GM13977 (cell line): ENCODE results near the gene KCNMB4.

Source experiments
- DNase-seq: peaks from one replicate; pipeline ENCODE4 v3.0.0; 2012; ENCODE audit warnings: low spot score
- in situ Hi-C: fragments of 300-500 bp; cut with MboI; formaldehyde crosslinking; loops from one replicate; pipeline ENCODE4 v1.12.0; 2022; ENCODE audit warnings: low sequenced_read_pairs, low pct_unique_long_range_greater_than_20kb, mixed read lengths, inconsistent platforms; ENCODE audit not compliant: unreplicated experiment
- TF ChIP-seq, protein P1 (sequence below): IDR thresholded peaks from 2 replicates; pipeline ENCODE4 v1.5.1; 2012; ENCODE audit warnings: mild to moderate bottlenecking, control low read depth; ENCODE audit not compliant: insufficient read depth; ENCODE audit errors: extremely low read depth, missing control alignments

KCNMB4 gene

DNA sequence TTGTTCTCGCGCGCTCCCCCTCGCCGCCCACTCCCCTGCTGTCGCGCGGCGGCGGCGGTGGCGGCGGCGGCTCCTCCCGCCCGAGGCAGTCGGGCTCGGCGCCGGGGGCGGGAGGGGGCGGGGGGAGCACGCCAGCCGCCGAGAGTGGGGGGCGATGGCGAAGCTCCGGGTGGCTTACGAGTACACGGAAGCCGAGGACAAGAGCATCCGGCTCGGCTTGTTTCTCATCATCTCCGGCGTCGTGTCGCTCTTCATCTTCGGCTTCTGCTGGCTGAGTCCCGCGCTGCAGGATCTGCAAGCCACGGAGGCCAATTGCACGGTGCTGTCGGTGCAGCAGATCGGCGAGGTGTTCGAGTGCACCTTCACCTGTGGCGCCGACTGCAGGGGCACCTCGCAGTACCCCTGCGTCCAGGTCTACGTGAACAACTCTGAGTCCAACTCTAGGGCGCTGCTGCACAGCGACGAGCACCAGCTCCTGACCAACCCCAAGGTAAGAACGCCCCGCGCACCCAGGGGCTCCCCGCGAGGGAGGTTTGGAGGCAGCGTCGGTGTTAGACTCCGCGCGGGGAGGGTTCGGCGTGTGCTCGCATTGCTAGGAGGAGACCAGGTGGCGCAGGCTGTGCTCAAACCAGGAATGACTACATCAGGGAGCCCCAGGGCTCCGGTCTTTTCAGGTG, 629 bp downstream of the KCNMB4 start:
- DNase-seq = peak; percentile 65
- in situ Hi-C loops = no loop called here
- TF ChIP-seq, protein P1, sequence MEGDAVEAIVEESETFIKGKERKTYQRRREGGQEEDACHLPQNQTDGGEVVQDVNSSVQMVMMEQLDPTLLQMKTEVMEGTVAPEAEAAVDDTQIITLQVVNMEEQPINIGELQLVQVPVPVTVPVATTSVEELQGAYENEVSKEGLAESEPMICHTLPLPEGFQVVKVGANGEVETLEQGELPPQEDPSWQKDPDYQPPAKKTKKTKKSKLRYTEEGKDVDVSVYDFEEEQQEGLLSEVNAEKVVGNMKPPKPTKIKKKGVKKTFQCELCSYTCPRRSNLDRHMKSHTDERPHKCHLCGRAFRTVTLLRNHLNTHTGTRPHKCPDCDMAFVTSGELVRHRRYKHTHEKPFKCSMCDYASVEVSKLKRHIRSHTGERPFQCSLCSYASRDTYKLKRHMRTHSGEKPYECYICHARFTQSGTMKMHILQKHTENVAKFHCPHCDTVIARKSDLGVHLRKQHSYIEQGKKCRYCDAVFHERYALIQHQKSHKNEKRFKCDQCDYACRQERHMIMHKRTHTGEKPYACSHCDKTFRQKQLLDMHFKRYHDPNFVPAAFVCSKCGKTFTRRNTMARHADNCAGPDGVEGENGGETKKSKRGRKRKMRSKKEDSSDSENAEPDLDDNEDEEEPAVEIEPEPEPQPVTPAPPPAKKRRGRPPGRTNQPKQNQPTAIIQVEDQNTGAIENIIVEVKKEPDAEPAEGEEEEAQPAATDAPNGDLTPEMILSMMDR = no peak

DNA sequence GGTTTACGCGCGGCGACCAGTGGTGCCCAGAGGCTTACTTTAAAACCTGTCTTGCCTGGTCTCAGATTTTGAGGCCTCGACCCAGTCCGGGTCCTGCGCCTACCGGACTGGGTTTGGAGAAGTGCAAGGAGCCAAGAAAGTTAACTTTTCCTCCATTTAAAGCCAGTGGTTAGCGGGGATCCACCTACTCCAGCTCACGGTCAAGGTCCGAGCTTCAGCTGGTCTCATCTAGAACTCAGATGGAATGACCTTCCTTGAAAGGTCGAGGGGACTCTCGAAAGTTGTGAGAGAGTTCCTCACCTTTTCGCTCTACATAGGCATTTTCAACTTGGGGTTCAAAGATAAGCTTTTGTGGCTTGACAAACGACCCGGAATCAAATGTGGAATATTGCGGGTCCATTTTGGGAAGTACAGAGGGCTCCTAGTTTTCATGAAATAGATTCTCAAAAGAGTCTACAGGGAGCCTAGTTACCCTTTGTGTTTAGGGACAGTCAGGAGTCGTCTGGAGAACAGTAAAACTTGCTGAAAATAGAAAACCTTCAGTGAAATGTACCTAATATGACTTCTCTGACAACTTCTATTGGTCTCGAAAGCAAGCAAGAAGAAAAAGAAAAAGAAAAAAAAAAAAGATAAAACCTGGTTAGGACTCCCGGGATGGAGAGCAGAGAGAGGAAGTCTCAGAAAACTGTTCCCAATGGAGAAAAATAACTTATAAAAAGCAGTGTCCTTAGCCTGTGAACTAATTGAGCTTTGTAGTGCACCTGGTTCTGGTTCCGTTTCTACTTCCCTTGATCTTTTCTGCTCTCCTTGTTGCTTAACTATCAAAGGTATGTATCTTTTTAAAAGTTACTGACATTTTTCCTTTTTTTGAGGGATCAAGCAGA, 1.4 kb downstream of the KCNMB4 start:
- in situ Hi-C loops = no loop called here
- no peak for DNase-seq
- TF ChIP-seq, protein P1 = no peak

DNA sequence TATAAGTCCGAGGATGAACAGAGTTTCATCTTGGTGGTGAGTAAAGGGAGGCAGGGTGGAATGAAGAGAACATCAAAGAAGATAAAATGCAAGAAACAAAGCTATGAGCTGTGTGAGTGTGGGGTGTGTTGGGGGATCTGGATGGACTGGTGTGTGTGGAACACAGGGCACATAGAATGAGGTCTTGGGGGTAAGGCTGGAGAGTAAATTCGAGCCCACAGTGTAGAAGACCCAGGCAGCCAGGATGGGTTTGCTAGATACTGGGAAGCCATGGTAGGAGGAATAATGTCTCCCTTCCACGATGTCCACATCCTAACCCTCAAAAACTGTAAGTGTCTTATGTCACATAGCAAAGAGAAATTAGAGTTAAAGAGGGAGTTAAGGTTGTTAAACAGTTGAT, 6.8 kb downstream of the KCNMB4 start:
- TF ChIP-seq, protein P1 = no peak
- no peak for DNase-seq
- in situ Hi-C loops = no loop called here

DNA sequence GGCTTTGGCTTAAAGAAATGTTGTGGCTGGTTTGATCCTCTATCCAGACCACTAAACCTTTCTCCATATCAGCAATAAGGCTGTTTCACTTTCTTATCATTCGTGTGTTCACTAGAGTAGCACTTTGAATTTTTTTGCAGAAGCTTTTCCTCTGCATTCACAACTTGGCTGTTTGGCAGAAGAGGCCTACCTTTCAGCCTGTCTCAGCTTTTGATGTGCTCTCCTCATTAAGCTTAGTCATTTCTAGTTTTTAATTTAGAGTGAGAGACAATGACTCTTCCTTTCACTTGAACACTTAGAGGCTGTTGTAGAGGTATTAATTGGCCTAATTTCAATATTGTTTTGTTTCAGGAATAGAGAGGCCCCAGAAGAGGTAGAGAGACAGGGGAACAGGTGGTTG, 13.8 kb downstream of the KCNMB4 start:
- TF ChIP-seq, protein P1 = no peak
- no peak for DNase-seq
- in situ Hi-C loops = no loop called here

DNA sequence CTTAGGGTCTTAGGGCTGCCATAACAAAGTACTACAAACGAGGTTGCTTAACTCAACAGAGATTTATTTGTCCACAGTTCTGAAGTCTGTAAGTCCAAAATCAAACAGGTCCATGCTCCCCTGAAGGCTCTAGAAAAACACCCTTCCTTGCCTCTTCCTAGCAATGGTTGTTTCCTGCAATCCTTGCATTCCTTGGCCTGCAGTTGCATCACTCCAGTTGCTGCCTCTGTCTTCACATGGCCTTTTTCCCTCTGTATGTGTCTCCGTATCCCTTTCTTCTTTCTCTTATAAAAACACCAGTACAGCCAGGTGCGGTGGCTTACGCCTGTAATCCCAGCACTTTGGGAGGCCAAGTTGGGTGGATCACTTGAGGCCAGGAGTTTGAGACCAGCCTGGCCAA, 17.4 kb downstream of the KCNMB4 start:
- no peak for DNase-seq

DNA sequence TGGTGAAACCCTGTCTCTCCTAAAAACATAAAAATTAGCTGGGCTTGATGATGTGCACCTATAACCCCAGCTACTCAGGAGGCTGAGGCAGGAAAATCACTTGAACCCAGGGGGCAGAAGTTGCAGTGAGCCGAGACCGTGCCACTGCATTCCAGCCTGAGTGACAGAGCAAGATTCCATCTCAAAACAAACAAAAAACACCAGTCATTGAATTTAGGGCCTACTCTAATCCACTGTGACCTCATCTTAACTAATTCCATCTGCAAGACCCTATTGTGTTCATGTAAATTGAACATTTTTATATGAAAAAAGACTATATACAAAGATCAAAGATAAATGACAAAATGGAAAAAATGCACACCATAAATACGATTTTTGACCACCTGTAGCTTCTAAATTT, 17.8 kb downstream of the KCNMB4 start:
- in situ Hi-C loops = no loop called here
- no peak for DNase-seq
- TF ChIP-seq, protein P1 = no peak

More for the DNA sequence above, 17.4 kb downstream of the KCNMB4 start:
- TF ChIP-seq, protein P1 = no peak
- in situ Hi-C loops = no loop called here
